Measurements from ENCODE around the gene SH3GL2. TPM values are rescaled to one million over a fixed set of nuclear protein-coding genes. Genes with fewer than 3 reads are reported as not detected.

Gene SH3GL2
- total and polyA plus RNA-seq, 2 donors (not counting 3 experiments of a cell fraction or from before 2014, with no cell fraction given) = 0.12 TPM; not detected in 1

- Histone ChIP-seq H3K79me2 (ENCODE audit: control insufficient read depth, insufficient read depth, low read length) (no peaks in the 10 kb centered on the region), H3K9me1 (replicated peaks; ENCODE audit: control insufficient read depth, extremely low read depth, insufficient read depth, low read length) (no peaks in the 10 kb centered on the region), H3K27me3 (ENCODE audit: control insufficient read depth in 2 of 2, insufficient read depth in 2 of 2, low read length in 2 of 2) (no peaks in the 10 kb centered on the region), H4K20me1 (replicated peaks; ENCODE audit: control insufficient read depth, extremely low read depth, insufficient read depth, low read length) (no peaks in the 10 kb centered on the region), H3K27ac (ENCODE audit: insufficient read depth, low read depth, low read length) (no peak overlapping the region), H2AFZ (ENCODE audit: low read depth, low read length) (no peak overlapping the region), H3K9ac (replicated peaks; ENCODE audit: extremely low read depth, insufficient read depth, low read length) (no peak overlapping the region), H3K4me2 (ENCODE audit: insufficient read depth, low read length) (no peak overlapping the region), H3K4me1 (ENCODE audit: control insufficient read depth, extremely low read depth, insufficient read depth, low read length) (no peaks in the 10 kb centered on the region), H3K4me3 (replicated peaks in 1 of 3; ENCODE audit: insufficient read depth in 1 of 3, low read depth in 1 of 3, low read length in 3 of 3) (no peak overlapping the region), H3K36me3 (ENCODE audit: control insufficient read depth in 2 of 2, extremely low read depth in 1 of 2, insufficient read depth in 2 of 2, low read length in 2 of 2) (no peaks in the 10 kb centered on the region), H3K9me3 (replicated peaks; ENCODE audit: control insufficient read depth, insufficient read depth, low read length) (no peaks in the 10 kb centered on the region)
- CTCF ChIA-PET = interaction anchor here (1.0 kb wide), 1 partner anchor 14 kb away, joined by 4 read pairs; no protein-coding TSS in a partner anchor
- POLR2A ChIA-PET = no interaction called here
- DNase-seq (ENCODE audit: low read depth, low spot score) = no peak
- intact Hi-C loops (cut with micrococcal nuclease) = no loop called here
- dilution Hi-C loops (cut with MboI; ENCODE audit: extremely low pct_ligation_motif_present, low sequenced_read_pairs) = no loop called here
- no peak for FAIRE-seq
- no TSS peak for BruUV-seq (replicated peaks)
- TF ChIP-seq JUN (IDR thresholded peaks at IDR 0.05; ENCODE audit: borderline replicate concordance, insufficient read depth, insufficient read length, low read depth) (no peak), MAX (IDR thresholded peaks at IDR 0.05; ENCODE audit: insufficient read depth, insufficient read length) (no peak), POLR2AphosphoS5 (IDR thresholded peaks at IDR 0.05; ENCODE audit: insufficient read depth, low read depth, low read length) (no peak)
These were observed 246.4 kb downstream of the SH3GL2 start for GRCh38 chr9:17825265-17825659.

GRCh38 chr9:17829064-17829463 lies 250.2 kb downstream of the SH3GL2 start:
- FAIRE-seq (no peak), DNase-seq (ENCODE audit: low read depth, low spot score) (no peak)
- Histone ChIP-seq H4K20me1 (replicated peaks; ENCODE audit: control insufficient read depth, extremely low read depth, insufficient read depth, low read length) (no peaks in the 10 kb centered on the region), H3K27ac (ENCODE audit: insufficient read depth, low read depth, low read length) (no peak overlapping the region), H3K9me1 (replicated peaks; ENCODE audit: control insufficient read depth, extremely low read depth, insufficient read depth, low read length) (no peaks in the 10 kb centered on the region), H3K79me2 (ENCODE audit: control insufficient read depth, insufficient read depth, low read length) (no peaks in the 10 kb centered on the region), H3K27me3 (ENCODE audit: control insufficient read depth in 2 of 2, insufficient read depth in 2 of 2, low read length in 2 of 2) (no peaks in the 10 kb centered on the region), H3K9me3 (replicated peaks; ENCODE audit: control insufficient read depth, insufficient read depth, low read length) (no peaks in the 10 kb centered on the region), H3K4me3 (replicated peaks in 1 of 3; ENCODE audit: insufficient read depth in 1 of 3, low read depth in 1 of 3, low read length in 3 of 3) (no peak overlapping the region), H2AFZ (ENCODE audit: low read depth, low read length) (no peak overlapping the region), H3K4me1 (ENCODE audit: control insufficient read depth, extremely low read depth, insufficient read depth, low read length) (no peaks in the 10 kb centered on the region), H3K4me2 (ENCODE audit: insufficient read depth, low read length) (no peak overlapping the region), H3K9ac (replicated peaks; ENCODE audit: extremely low read depth, insufficient read depth, low read length) (no peak overlapping the region), H3K36me3 (ENCODE audit: control insufficient read depth in 2 of 2, extremely low read depth in 1 of 2, insufficient read depth in 2 of 2, low read length in 2 of 2) (no peaks in the 10 kb centered on the region)
- CTCF ChIA-PET = no interaction called here
- intact Hi-C loops (cut with micrococcal nuclease) (no loop called here), dilution Hi-C loops (cut with MboI; ENCODE audit: extremely low pct_ligation_motif_present, low sequenced_read_pairs) (no loop called here)
- no peak for TF ChIP-seq JUN (IDR thresholded peaks at IDR 0.05; ENCODE audit: borderline replicate concordance, insufficient read depth, insufficient read length, low read depth)
- no peak for TF ChIP-seq MYC (IDR thresholded peaks at IDR 0.05; ENCODE audit: low read depth, low read length)
- no peak for TF ChIP-seq FOS (IDR thresholded peaks at IDR 0.05; ENCODE audit: borderline replicate concordance, insufficient read depth, low read length)
- no peak for TF ChIP-seq CTCF (IDR thresholded peaks at IDR 0.05; ENCODE audit: extremely low read depth in 1 of 2, insufficient read depth in 1 of 2, low read depth in 1 of 2, low read length in 2 of 2)
- TF ChIP-seq POLR2AphosphoS5 (IDR thresholded peaks at IDR 0.05; ENCODE audit: insufficient read depth, low read depth, low read length) = no peak
- no peak for TF ChIP-seq MAX (IDR thresholded peaks at IDR 0.05; ENCODE audit: insufficient read depth, insufficient read length)
- TF ChIP-seq EZH2 (IDR thresholded peaks at IDR 0.05; ENCODE audit: borderline replicate concordance, low read depth, low read length, severe bottlenecking) = no peak
- no peak for TF ChIP-seq GATA2 (IDR thresholded peaks at IDR 0.05; ENCODE audit: insufficient read depth, insufficient read length, low read depth, low read length)
- TF ChIP-seq POLR2A (IDR thresholded peaks at IDR 0.05; ENCODE audit: low read depth, low read length) = no peak
- BruUV-seq (replicated peaks) = no TSS peak
- POLR2A ChIA-PET = no interaction called here
